ENCODE measurements around the gene HEPHL1.
"Not testable (repeated sequence)": the region's sequence is repeated elsewhere in the genome, so short reads cannot be mapped to it uniquely, and the experiment has no call there.

DNA sequence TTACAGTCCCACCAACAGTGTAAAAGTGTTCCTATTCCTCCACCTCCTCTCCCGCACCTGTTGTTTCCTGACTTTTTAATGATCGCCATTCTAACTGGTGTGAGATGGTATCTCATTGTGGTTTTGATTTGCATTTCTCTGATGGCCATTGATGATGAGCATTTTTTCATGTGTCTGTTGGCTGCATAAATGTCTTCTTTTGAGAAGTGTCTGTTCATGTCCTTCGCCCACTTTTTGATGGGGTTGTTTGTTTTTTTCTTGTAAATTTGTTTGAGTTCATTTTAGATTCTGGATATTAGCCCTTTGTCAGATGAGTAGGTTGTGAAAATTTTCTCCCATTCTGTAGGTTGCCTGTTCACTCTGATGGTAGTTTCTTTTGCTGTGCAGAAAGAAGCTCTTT, 136.2 kb downstream of the HEPHL1 start:
- TF ChIP-seq, protein P1, sequence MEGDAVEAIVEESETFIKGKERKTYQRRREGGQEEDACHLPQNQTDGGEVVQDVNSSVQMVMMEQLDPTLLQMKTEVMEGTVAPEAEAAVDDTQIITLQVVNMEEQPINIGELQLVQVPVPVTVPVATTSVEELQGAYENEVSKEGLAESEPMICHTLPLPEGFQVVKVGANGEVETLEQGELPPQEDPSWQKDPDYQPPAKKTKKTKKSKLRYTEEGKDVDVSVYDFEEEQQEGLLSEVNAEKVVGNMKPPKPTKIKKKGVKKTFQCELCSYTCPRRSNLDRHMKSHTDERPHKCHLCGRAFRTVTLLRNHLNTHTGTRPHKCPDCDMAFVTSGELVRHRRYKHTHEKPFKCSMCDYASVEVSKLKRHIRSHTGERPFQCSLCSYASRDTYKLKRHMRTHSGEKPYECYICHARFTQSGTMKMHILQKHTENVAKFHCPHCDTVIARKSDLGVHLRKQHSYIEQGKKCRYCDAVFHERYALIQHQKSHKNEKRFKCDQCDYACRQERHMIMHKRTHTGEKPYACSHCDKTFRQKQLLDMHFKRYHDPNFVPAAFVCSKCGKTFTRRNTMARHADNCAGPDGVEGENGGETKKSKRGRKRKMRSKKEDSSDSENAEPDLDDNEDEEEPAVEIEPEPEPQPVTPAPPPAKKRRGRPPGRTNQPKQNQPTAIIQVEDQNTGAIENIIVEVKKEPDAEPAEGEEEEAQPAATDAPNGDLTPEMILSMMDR (IDR thresholded peaks at IDR 0.05) = not testable (repeated sequence)
- not testable (repeated sequence) for TF ChIP-seq POLR2A (IDR thresholded peaks at IDR 0.05)
